ENCODE data around the gene LILRB4.
"Not testable (repeated sequence)": the region's sequence is repeated elsewhere in the genome, so short reads cannot be mapped to it uniquely, and the experiment has no call there.

- TF ChIP-seq CTCF, POLR2AphosphoS5, EP300 (IDR thresholded peaks at IDR 0.05): not testable (repeated sequence)
Measured at GRCh38 chr19:54642953-54643352, 19.8 kb upstream of the LILRB4 start.

Measured in suprapubic skin (tissue), 4 donors.